Adrenal gland (tissue), 12 donors: Measurements from ENCODE around the gene ZSWIM4. TPM values are rescaled to one million over a fixed set of nuclear protein-coding genes. Genes with fewer than 3 reads are reported as not detected.

Experiments used
- DNase-seq, 7 donors: peaks; one replicate each; pipeline ENCODE4 v3.0.0-alpha.2; 2019 to 2020
- H3K27ac ChIP-seq, 5 donors: fragments of 200-600 bp; sonication (generic) in 4 of 5; 1 replicate in 3 of 5; 2 replicates in 2 of 5; pipeline versions ENCODE4 v1.5.1 to v1.8.0; 2016 to 2020; ENCODE audit warnings: mild to moderate bottlenecking in 1 of 5
- H3K27me3 ChIP-seq: fragments of 200-600 bp; 2 replicates; pipeline ENCODE4 v1.8.0; 2021
- H3K36me3 ChIP-seq, 2 donors: fragments of 200-600 bp; replicated peaks in 1 of 2; 1 replicate in 1 of 2; 2 replicates in 1 of 2; pipeline versions ENCODE4 v1.5.1 to v1.8.0; 2018 to 2022
- H3K4me1 ChIP-seq, 2 donors: fragments of 200-600 bp; replicated peaks in 1 of 2; 1 replicate in 1 of 2; 2 replicates in 1 of 2; pipeline versions ENCODE4 v1.5.1 to v1.8.0; 2018 to 2021
- H3K4me3 ChIP-seq, 4 donors: fragments of 200-600 bp; sonication (generic) in 3 of 4; one replicate each; pipeline ENCODE4 v1.5.1; 2016 to 2018
- H3K9me3 ChIP-seq, 3 donors: fragments of 200-600 bp; sonication (generic) in 1 of 3; replicated peaks in 1 of 3; 1 replicate in 2 of 3; 2 replicates in 1 of 3; pipeline versions ENCODE4 v1.5.1 to v1.8.0; 2016 to 2021
- POLR2A ChIP-seq, 2 donors: fragments of 450-650 bp; IDR thresholded peaks; one replicate each; pipeline ENCODE4 v1.6.1; 2017; ENCODE audit warnings: antibody characterized with exemption in 2 of 2, mild to moderate bottlenecking in 2 of 2, moderate library complexity in 1 of 2
- WGBS, 4 donors: extraction: QIAGEN DNeasy Blood & Tissue Kit in 2 of 4; methylation state at CpG; one replicate each; pipeline versions ENCODE4 v1.1.5 to v1.1.7; 2013 to 2017; 5-methylcytosine and 5-hydroxymethylcytosine counted together
- intact Hi-C, 2 donors: fragments of 100-400 bp; cut with DNase I; formaldehyde crosslinking; loops; one replicate each; pipeline versions ENCODE4 v1.14.1 to v1.15.0; 2022 to 2023
- polyA plus RNA-seq, 3 donors: library from polyadenylated mRNA; stranded (reverse); fragments of 200-250 nt in 2 of 3; fragments of 350-450 nt in 1 of 3; fragmentation: Illumina TruSeq in 1 of 3; extraction: RNeasy Lipid Tissue Mini Kit (QIAGEN cat#74804) in 1 of 3; gene quantifications; one replicate each; pipeline ENCODE4 v1.2.3, GENCODE V29; 2013 to 2014
- total RNA-seq, 9 donors: library from RNA; depleted of rRNA in 4 of 9; stranded (reverse); fragments of >200 nt in 4 of 9; fragments of 120-200 nt in 1 of 9; fragmentation: NEBNext Ultra II Directional in 1 of 9; extraction: Animal tissue kit (Norgen Biotek cat#: 25700) in 1 of 9; gene quantifications; one replicate each; pipeline versions ENCODE4 v1.1.0 to v1.2.4, GENCODE V29; 2013 to 2023
- TF ChIP-seq, protein P1 (sequence below), 6 experiments: fragments of 450-650 bp in 4 of 6; fragments of 200-600 bp in 2 of 6; sonication (generic) in 1 of 6; IDR thresholded peaks; 1 replicate in 5 of 6; 2 replicates in 1 of 6; pipeline versions ENCODE4 v1.5.1 to v1.8.0; 2016 to 2021; ENCODE audit warnings: antibody characterized with exemption in 6 of 6, mild to moderate bottlenecking in 2 of 6, moderate library complexity in 1 of 6
- donor health status: healthy with polysubstance abuse.
- donor health status: Bipolar disorder and iron deficiency.
- donor health status: DM: yes; HTN: yes; CAD: no.
- donor health status: DM: no; HTN: no; CAD: no.
- donor health status: DM: no; HTN: no; CAD: no.
- donor health status: DM: yes; HTN: yes; CAD: no.

Gene ZSWIM4
- total and polyA plus RNA-seq, 12 donors, result 1.3 to 15.4 (median 9.1) TPM

DNA sequence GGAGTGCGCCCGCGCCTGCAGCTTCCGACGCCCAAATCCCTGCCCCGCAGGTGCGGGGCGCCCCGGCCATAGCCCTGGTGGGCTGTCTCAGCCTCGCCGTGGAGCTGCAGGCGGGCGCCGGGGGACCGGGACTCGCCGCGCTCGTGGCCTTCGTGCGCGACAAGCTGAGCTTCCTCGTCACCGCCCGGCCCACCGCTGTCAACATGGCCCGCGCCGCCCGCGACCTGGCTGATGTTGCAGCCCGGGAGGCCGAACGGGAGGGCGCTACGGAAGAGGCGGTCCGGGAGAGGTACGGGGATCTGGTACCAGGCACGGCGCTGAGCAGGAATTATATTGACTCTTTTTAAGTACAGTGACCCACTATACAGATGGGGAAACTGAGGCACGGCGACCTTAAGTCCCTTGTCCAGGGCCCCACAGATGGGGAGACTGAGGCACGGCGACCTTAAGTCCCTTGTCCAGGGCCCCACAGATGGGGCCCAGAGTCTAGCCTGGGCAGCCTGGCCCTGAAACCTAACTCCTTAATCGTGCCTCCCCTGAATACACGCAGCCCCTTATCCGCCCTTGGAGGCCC is 30.3 kb upstream of the ZSWIM4 start:
- Histone ChIP-seq H3K9me3 (no peaks in the 10 kb centered on the region), H3K27ac (peak overlapping the region in 3 of 5 donors; percentile 36 to 82 (median 58)), H3K27me3 (no peaks in the 10 kb centered on the region), H3K4me1 (peaks cover 0 to 12% of the 10 kb centered on the region in 2 donors), H3K4me3 (peak overlapping the region in 2 of 4 donors; percentile 31 to 85), H3K36me3 (peaks cover 0 to 53% of the 10 kb centered on the region in 2 donors)
- 1 to 3% (median 2%) methylated on average over 7 to 48 of the region's 48 CpGs for WGBS, 4 donors
- TF ChIP-seq POLR2A (IDR thresholded peaks at IDR 0.05), result no peak
- TF ChIP-seq, protein P1, sequence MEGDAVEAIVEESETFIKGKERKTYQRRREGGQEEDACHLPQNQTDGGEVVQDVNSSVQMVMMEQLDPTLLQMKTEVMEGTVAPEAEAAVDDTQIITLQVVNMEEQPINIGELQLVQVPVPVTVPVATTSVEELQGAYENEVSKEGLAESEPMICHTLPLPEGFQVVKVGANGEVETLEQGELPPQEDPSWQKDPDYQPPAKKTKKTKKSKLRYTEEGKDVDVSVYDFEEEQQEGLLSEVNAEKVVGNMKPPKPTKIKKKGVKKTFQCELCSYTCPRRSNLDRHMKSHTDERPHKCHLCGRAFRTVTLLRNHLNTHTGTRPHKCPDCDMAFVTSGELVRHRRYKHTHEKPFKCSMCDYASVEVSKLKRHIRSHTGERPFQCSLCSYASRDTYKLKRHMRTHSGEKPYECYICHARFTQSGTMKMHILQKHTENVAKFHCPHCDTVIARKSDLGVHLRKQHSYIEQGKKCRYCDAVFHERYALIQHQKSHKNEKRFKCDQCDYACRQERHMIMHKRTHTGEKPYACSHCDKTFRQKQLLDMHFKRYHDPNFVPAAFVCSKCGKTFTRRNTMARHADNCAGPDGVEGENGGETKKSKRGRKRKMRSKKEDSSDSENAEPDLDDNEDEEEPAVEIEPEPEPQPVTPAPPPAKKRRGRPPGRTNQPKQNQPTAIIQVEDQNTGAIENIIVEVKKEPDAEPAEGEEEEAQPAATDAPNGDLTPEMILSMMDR (IDR thresholded peaks at IDR 0.05), result no peak
- DNase-seq, result peak in 3 of 7 donors; percentile 43 to 52 (median 47)
- intact Hi-C loops, result no loop called here

DNA sequence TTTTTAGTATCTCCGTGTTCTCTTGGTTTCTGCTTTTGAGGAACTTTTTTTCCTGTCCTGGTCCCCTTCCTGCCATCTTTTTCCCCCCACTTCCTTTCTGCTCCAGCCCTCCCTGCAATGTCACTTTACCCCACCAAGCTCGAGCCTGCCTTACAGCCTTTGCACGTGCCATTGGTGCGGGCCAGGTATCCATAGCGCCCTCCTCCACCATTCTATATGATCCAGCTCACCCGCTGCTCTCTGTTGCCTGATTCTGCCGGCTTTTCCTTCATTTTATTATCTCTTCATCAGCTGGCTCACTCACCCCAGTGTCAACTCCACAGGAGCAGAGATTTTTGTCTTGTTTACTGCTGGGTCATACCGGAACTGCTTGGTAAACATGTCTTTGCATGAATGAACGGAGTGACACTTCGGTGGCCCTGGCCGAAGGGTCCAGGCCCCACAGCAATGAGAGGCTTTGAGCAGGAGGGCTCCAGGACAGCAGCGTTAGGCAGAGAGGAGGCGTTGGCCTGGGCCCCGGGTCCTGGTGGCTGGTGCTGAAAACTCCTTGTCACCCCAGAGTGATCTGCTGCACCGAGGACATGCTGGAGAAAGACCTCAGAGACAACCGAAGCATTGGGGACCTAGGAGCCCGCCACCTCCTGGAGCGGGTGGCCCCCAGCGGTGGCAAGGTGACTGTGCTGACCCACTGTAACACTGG is 29.7 kb upstream of the ZSWIM4 start:
- H3K9me3 ChIP-seq, result no peaks in the 10 kb centered on the region
- H3K4me1 ChIP-seq, result peaks cover 0 to 12% of the 10 kb centered on the region in 2 donors
- WGBS, 4 donors, result 53 to 60% (median 57%) methylated on average over 16 to 19 of the region's 19 CpGs
- H3K4me3 ChIP-seq, result peak overlapping the region in 2 of 4 donors; percentile 31 to 85
- TF ChIP-seq, protein P1 (IDR thresholded peaks at IDR 0.05), result no peak
- TF ChIP-seq POLR2A (IDR thresholded peaks at IDR 0.05), result no peak
- intact Hi-C loops, result no loop called here
- H3K27me3 ChIP-seq, result no peaks in the 10 kb centered on the region
- DNase-seq, result no peak
- peak overlapping the region in 2 of 5 donors; percentile 36 to 58 for H3K27ac ChIP-seq
- peaks cover 0 to 53% of the 10 kb centered on the region in 2 donors for H3K36me3 ChIP-seq

DNA sequence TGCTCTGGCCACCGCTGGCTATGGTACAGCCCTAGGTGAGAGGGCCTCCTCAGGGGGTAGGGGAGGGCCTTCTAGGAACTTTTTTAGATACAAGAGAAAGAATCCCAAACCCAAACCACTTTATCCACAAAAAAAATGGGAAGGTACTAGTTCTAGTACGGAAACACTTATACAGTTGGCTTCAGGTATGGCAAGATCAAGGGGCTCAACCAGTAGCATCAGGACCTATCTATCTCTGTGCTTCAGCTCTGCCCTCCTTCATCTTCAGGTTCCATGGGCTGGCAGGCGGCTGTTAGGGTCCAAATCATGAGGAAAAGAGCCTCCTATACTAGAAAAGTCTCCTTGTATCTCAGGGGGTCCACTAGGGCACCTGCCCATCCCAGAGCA is 29.2 kb upstream of the ZSWIM4 start:
- TF ChIP-seq, protein P1 (IDR thresholded peaks at IDR 0.05), result no peak
- TF ChIP-seq POLR2A (IDR thresholded peaks at IDR 0.05), result no peak
- Histone ChIP-seq H3K36me3 (peaks cover 0 to 54% of the 10 kb centered on the region in 2 donors), H3K4me1 (peaks cover 0 to 12% of the 10 kb centered on the region in 2 donors), H3K9me3 (no peaks in the 10 kb centered on the region), H3K27ac (no peak overlapping the region), H3K27me3 (no peaks in the 10 kb centered on the region), H3K4me3 (no peak overlapping the region)
- no peak for DNase-seq
- intact Hi-C loops, result no loop called here
- 92 to 100% (median 94%) methylated on average over 3 of the region's 3 CpGs for WGBS, 4 donors

DNA sequence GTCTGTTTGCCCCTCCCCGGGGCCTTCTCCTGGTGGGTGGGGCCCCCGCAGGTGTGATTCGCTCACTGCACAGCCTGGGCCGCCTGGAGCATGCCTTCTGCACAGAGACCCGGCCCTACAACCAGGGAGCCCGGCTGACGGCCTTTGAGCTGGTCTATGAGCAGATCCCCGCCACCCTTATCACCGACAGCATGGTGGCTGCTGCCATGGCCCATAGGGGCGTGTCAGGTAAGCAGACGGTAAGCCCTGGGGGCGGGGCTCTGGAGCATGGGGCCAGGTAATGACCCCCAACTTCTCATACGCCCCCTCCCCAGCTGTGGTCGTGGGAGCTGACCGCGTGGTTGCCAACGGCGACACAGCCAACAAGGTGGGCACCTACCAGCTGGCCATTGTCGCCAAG is 26.7 kb upstream of the ZSWIM4 start:
- H3K4me3 ChIP-seq, result no peak overlapping the region
- H3K9me3 ChIP-seq, result no peaks in the 10 kb centered on the region
- intact Hi-C loops, result no loop called here
- WGBS, 4 donors, result 80 to 100% (median 93%) methylated on average over 1 to 19 of the region's 19 CpGs
- no peak overlapping the region for H3K27ac ChIP-seq
- peaks cover 0 to 44% of the 10 kb centered on the region in 2 donors for H3K36me3 ChIP-seq
- H3K4me1 ChIP-seq, result peaks cover 4 to 12% of the 10 kb centered on the region in 2 donors
- TF ChIP-seq, protein P1 (IDR thresholded peaks at IDR 0.05), result no peak
- TF ChIP-seq POLR2A (IDR thresholded peaks at IDR 0.05), result no peak
- DNase-seq, result no peak
- H3K27me3 ChIP-seq, result no peaks in the 10 kb centered on the region
